HG02571 (cell line): ENCODE results near the gene DUSP2.
"Not testable (repeated sequence)": the region's sequence is repeated elsewhere in the genome, so short reads cannot be mapped to it uniquely, and the experiment has no call there.

Experiments
- ATAC-seq: cut with Tn5 transposase; IDR thresholded peaks from one replicate; pipeline ENCODE4 v1.9.1; 2021; ENCODE audit warnings: mild to moderate bottlenecking, moderate library complexity; ENCODE audit not compliant: unreplicated experiment

The DUSP2 gene

GRCh38 chr2:96163768-96164429 lies 18.7 kb upstream of the DUSP2 start:
- peak; percentile 53 for ATAC-seq

- peak; percentile 5 for ATAC-seq
Measured at GRCh38 chr2:96163415-96163767, 18.2 kb upstream of the DUSP2 start.

GRCh38 chr2:96161898-96162297 lies 16.7 kb upstream of the DUSP2 start:
- ATAC-seq: no peak

- ATAC-seq: not testable (repeated sequence)
Measured at GRCh38 chr2:96160366-96160765, 15.1 kb upstream of the DUSP2 start.

- no peak for ATAC-seq
Measured at GRCh38 chr2:96159084-96159830, 14.0 kb upstream of the DUSP2 start.

- no peak for ATAC-seq
Measured at GRCh38 chr2:96158554-96158940, 13.3 kb upstream of the DUSP2 start.

- ATAC-seq: peak; percentile 55
Measured at GRCh38 chr2:96157649-96158553, 12.7 kb upstream of the DUSP2 start.

- ATAC-seq: peak; percentile 33
Measured at GRCh38 chr2:96156926-96157648, 11.8 kb upstream of the DUSP2 start.

- no peak for ATAC-seq
Measured at GRCh38 chr2:96156011-96156820, 11.0 kb upstream of the DUSP2 start.

GRCh38 chr2:96154506-96155380 lies 9.5 kb upstream of the DUSP2 start:
- ATAC-seq: no peak

GRCh38 chr2:96153991-96154431 lies 8.8 kb upstream of the DUSP2 start:
- ATAC-seq: no peak

GRCh38 chr2:96153291-96153713 lies 8.1 kb upstream of the DUSP2 start:
- ATAC-seq: no peak

- no peak for ATAC-seq
Measured at GRCh38 chr2:96152304-96153161, 7.3 kb upstream of the DUSP2 start.

GRCh38 chr2:96151595-96152303 lies 6.5 kb upstream of the DUSP2 start:
- ATAC-seq: no peak

- no peak for ATAC-seq
Measured at GRCh38 chr2:96150791-96151594, 5.8 kb upstream of the DUSP2 start.

GRCh38 chr2:96150007-96150640 lies 4.9 kb upstream of the DUSP2 start:
- ATAC-seq: no peak
